LNCaP clone FGC (cell line): ENCODE results near the gene SEMA4G.

Source experiments
- DNase-seq: peaks from one replicate; pipeline ENCODE4 v3.0.0-alpha.2; 2011; ENCODE audit warnings: low read depth
- H3K4me3 ChIP-seq: 2 replicates; pipeline ENCODE4 v1.5.1; 2011; ENCODE audit warnings: mild to moderate bottlenecking, low read depth, low read length, control low read depth
- TF ChIP-seq, protein P1 (sequence below): IDR thresholded peaks from 2 replicates; pipeline ENCODE4 v1.5.1; 2012; ENCODE audit warnings: mild to moderate bottlenecking; ENCODE audit not compliant: control insufficient read depth, insufficient read depth; ENCODE audit errors: extremely low read depth

The SEMA4G gene

DNA sequence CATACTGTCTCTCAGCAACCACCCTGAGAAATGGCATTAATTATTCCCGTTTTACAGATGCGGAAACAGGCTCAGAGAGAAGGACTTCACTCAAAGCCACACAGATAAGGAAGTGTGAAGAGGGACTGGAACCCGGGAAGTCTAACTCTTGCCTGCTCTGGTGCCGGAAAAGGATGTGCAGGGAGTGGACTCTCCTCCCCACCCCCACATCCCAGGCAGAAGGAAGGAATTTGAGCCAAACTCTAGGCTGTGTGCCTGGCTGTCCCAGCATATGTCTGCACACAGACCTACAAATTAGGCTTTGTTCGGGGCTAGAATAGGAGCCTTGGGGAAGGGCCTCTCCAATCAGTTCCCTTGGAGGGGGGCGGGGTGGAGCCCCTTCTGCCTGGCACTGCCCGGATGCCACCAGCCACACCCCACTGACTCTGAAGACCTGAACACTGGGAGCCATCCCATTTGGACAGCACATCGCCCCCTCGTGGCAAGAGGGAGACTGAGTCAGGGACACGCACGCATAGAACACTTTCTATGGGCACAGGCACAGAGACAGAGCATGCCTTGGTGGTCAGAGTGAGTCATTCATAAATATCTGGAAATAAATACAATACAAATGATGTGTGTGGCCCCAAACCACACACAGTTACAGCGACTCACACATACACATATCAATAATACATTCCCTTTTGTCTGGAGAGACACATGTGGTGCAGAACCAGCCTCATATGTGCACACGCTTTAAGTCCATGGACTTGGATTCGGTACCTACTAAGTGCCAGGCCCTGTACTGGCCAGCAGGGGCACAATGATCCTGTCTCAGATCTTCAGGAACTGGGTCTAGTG, 43.4 kb downstream of the SEMA4G start:
- no peak for DNase-seq
- TF ChIP-seq, protein P1, sequence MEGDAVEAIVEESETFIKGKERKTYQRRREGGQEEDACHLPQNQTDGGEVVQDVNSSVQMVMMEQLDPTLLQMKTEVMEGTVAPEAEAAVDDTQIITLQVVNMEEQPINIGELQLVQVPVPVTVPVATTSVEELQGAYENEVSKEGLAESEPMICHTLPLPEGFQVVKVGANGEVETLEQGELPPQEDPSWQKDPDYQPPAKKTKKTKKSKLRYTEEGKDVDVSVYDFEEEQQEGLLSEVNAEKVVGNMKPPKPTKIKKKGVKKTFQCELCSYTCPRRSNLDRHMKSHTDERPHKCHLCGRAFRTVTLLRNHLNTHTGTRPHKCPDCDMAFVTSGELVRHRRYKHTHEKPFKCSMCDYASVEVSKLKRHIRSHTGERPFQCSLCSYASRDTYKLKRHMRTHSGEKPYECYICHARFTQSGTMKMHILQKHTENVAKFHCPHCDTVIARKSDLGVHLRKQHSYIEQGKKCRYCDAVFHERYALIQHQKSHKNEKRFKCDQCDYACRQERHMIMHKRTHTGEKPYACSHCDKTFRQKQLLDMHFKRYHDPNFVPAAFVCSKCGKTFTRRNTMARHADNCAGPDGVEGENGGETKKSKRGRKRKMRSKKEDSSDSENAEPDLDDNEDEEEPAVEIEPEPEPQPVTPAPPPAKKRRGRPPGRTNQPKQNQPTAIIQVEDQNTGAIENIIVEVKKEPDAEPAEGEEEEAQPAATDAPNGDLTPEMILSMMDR: peak; percentile 65
- no peak overlapping the region for H3K4me3 ChIP-seq

DNA sequence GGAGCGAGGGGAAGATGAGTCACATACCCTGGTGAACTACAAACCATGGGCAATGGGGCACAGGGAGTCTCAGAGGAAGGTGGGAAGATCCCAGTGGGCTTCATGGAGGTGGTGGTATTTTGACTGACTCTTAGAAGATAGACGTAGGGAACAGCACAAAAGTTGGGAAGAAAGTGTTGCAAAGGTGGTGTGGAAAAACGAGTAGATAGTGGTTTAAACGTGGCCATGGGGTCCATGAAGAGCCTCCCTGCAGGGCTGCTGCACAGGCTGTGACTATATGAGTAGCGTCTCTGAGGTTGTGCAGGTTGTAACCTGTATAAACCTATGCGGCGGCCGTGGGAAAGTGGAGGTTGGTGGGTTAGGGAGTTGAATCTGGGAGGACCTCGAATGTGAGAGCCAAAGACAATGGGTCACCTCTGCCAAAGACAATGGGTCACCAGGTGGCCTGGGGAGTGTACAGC, 44.1 kb downstream of the SEMA4G start:
- TF ChIP-seq, protein P1: no peak
- no peak for DNase-seq
- no peak overlapping the region for H3K4me3 ChIP-seq

DNA sequence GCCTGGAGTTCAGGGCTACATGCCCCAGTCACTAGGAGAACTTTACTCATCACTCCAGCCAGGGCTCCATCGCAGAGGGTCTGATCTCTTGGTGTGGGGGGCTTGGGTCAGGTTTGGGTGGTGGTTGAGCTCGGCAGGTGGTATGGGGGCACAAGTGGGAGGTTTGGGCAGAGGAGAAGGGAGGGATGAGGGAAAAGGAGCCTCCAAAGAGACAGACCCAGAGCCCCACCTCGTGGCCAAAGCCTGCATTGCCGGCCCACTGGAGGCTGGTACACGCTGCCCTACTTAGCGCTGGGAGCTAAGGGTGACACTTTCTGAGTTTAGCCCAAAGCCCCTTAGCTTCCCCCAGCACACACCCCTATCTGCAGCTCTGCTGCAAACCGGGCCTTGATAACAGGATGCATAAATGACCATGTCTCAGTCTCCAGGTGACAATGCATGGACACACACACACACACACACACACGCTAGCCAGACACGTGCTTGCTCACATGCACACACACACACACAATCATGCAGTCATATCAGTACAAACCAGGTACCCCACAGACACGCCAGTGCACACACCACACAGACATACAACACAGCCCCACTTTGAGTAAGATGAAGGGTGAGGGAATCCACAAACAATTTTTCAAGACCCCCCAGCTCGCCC, 45.1 kb downstream of the SEMA4G start:
- H3K4me3 ChIP-seq: no peak overlapping the region
- DNase-seq: no peak
- TF ChIP-seq, protein P1: peak; percentile 50

DNA sequence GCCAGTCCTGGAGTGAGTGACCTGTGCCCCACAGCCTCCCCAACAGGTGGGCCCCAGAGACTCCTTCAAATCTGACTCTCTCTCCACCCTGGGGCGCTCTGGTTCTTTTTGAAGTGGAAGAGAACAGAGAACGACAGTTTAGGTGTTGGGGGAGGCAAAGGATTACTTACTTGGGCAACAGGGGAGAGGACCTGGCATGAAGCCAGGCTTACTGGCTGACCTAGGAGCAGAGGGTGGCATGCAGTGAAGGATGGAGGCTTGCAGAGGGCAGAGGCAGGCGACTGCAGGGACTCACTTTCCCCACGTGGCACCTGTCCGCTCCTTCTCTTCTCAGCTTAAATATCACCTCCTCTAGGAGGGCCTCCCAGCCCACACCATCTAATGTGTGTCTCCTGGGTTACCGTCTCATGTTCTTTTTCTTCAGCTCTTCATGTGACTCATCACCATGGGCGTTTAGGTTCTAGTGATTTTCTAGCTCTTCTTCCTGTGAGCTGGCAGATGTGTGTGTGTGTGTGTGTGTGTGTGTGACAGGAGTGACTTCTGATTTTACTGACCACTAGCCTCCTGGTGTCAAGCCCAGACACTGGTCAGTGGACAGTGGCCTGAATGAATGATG, 45.8 kb downstream of the SEMA4G start:
- TF ChIP-seq, protein P1: no peak
- DNase-seq: no peak
- no peak overlapping the region for H3K4me3 ChIP-seq

DNA sequence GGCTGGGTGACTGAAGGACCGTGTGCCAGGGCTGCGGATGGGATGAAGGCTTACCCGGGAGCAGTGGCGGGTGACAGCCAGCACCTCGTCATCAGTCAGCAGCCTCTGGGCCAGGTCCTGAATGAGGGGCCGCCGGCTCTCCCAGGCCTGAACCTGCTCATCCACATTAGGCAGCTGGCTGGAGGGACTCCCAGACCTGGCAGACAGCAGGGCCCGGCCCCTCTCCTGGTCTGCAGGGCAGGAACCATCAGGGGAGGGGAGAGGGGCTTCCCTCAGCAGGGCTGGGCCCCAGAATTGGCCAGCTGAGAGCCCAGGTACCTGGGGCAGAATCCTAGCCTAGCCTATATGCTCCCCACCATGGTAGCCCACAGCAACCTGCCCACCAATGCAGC, 46.3 kb downstream of the SEMA4G start:
- no peak overlapping the region for H3K4me3 ChIP-seq
- DNase-seq: no peak

DNA sequence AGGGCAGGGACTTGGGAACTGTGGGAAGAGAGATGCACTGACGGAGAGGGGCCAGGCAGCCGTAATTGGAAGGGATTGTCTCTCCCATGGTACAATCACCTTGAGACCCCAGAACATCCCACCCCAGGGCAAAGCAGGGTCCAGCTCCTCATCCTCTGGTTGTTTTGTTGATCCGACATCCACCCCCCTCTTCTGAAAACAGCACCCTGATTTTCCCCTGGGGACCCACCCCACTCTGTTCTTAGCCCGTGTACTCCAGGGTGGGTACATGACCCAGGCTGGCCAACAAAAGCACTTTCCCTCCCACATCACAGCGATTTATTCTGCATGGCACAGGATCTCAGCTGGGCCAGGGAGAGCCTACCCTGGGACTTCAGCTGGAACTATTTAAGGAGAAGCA, 47.5 kb downstream of the SEMA4G start:
- TF ChIP-seq, protein P1: no peak
- no peak overlapping the region for H3K4me3 ChIP-seq
- no peak for DNase-seq

More for the DNA sequence above, 46.3 kb downstream of the SEMA4G start:
- TF ChIP-seq, protein P1: no peak
